GM20000 (cell line): ENCODE data around the gene CALML3.
"Not testable (repeated sequence)": the region's sequence is repeated elsewhere in the genome, so short reads cannot be mapped to it uniquely, and the experiment has no call there.

ENCODE experiments used
- DNase-seq: peaks from one replicate; pipeline ENCODE4 v3.0.0; 2012; ENCODE audit warnings: low spot score
- TF ChIP-seq, protein P1 (sequence below): IDR thresholded peaks from 2 replicates; pipeline ENCODE4 v1.5.1; 2012; ENCODE audit warnings: mild to moderate bottlenecking, control low read depth; ENCODE audit errors: extremely low read depth, missing control alignments

CALML3 gene

GRCh38 chr10:5557040-5557721 is 32.4 kb downstream of the CALML3 start:
- no peak for DNase-seq
- TF ChIP-seq, protein P1, sequence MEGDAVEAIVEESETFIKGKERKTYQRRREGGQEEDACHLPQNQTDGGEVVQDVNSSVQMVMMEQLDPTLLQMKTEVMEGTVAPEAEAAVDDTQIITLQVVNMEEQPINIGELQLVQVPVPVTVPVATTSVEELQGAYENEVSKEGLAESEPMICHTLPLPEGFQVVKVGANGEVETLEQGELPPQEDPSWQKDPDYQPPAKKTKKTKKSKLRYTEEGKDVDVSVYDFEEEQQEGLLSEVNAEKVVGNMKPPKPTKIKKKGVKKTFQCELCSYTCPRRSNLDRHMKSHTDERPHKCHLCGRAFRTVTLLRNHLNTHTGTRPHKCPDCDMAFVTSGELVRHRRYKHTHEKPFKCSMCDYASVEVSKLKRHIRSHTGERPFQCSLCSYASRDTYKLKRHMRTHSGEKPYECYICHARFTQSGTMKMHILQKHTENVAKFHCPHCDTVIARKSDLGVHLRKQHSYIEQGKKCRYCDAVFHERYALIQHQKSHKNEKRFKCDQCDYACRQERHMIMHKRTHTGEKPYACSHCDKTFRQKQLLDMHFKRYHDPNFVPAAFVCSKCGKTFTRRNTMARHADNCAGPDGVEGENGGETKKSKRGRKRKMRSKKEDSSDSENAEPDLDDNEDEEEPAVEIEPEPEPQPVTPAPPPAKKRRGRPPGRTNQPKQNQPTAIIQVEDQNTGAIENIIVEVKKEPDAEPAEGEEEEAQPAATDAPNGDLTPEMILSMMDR: no peak

DNA sequence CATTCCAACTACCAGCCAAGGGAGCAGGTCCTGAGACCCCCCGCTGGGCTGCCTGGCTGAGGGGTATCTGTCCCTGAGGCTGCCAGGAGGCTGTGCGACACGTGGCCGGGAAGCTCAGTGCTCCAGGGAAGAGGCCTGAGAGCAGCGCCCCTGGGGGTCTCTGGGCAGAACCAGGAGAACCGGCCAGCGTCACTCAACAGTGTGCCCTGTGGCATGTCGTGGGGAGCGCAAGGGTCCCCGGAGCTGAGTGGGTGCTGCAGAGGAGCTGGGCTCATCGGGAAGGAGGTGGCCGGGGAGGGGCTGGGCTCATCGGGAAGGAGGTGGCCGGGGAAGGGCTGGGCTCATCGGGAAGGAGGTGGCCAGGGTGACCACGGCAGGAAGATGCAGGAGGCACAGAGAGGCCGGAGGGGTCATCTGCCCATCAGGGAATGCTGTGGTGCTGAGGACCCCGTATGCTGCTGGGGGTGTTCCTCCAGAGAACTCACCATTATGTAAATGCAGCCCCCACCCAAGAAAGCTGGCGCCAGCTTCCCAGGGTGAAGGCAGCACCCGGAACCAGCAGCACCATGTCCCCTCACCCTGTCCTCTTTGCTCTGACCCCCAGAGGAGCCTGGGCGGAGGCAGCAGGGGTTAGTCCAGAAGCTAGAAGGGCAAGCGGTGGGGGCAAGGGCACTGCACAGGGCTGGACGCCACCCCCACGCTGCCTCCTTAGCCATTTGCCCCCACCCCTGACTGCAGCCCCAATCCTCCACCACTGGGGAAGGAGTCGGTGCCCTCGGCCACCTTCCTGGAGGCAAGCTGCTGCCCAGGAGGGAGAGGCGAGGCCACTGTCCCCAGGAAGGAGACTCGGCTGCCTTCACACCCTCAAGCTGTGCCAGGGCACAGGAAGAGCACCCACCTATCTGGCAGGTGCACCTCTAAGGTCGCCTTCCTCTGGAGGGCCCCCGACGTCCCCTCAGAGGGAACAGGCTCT is 33.3 kb downstream of the CALML3 start:
- TF ChIP-seq, protein P1: no peak
- DNase-seq: no peak

- not testable (repeated sequence) for DNase-seq
Observed at GRCh38 chr10:5559022-5559421, 34.3 kb downstream of the CALML3 start.

GRCh38 chr10:5559642-5560141 is 34.9 kb downstream of the CALML3 start:
- TF ChIP-seq, protein P1: no peak
- no peak for DNase-seq

GRCh38 chr10:5560142-5560816 is 35.5 kb downstream of the CALML3 start:
- TF ChIP-seq, protein P1: no peak

DNA sequence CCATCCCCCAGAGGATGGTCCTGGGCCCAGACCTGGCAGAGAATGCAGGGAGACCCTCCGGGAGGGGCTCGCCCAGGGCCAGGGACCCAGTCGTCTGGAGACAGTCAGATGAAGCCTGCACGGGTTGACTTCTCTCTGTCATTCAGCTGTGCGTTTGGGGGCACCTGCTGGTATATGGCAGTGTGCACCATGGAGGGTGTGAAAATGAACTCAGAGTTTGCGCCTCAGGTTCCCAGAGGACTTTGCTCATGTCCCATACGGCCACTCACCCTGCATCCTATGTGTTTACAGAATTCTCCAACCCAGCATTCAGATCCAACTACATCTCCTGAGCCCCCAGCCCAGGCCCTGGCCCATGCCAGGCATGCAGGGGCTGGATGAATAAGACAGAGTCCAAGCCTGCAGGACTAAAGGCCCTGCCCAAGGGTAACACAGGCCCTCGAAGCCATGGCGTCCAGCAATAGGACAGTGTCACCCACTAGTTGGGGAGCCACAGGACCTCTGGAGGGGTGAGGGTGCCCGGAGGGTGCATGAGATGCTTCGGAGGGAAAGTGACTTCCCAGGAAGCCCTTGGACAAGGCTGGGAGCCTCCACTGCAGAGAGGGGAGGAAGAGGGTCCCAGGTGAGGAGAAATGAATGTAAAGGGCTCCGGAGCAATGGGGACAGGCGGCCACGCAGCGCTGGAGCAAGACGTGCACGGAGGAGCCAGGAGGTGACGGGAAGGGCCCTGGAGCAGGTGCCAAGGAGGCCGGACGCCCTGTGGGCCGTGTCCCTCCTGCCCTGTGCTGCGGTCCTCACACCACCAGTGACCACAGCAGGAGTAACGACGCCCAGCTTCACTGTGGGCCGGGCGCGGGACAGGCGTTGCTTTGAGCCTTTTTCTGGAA is 36.3 kb downstream of the CALML3 start:
- DNase-seq: no peak
- TF ChIP-seq, protein P1: no peak

More at GRCh38 chr10:5560142-5560816, 35.5 kb downstream of the CALML3 start:
- no peak for DNase-seq
